A549 (cell line): ENCODE data around the gene ARSD. TPM values are rescaled to one million over a fixed set of nuclear protein-coding genes. Genes with fewer than 3 reads are reported as not detected.
A peak's percentile ranks its signal among the peaks of the same experiment; 100 is the strongest.

Experiments used
- ATAC-seq, 2 experiments: fragments of 200-7000 bp in 1 of 2; fragments of >200 bp in 1 of 2; cut with Nextera tagmentation in 1 of 2; cut with Tn5 transposase in 1 of 2; 3 replicates each; pipeline versions ENCODE4 v1.8.0 to v1.9.1; 2018 to 2020; ENCODE audit warnings: mild to moderate bottlenecking in 1 of 2, moderate library complexity in 1 of 2
- CTCF ChIA-PET: fragments of 300-600 bp; sonication (Branson Sonifier 250); formaldehyde crosslinking; extraction: SDS; loops from one replicate; lab custom pipeline; 2021; ENCODE audit warnings: antibody characterized with exemption, inconsistent platforms; lab: Yijun Ruan, JAX
- POLR2A ChIA-PET: fragments of 350-600 bp; formaldehyde crosslinking; extraction: SDS; loops from one replicate; lab custom pipeline; 2021; ENCODE audit warnings: antibody characterized with exemption, inconsistent platforms; lab: Yijun Ruan, JAX
- DNase-seq, 2 experiments: peaks; one replicate each; pipeline versions ENCODE4 v3.0.0 to v3.0.0-alpha.2; 2011 to 2016; ENCODE audit warnings: low read depth in 1 of 2, low spot score in 1 of 2
- FAIRE-seq: peaks from 2 replicates; lab custom pipeline; 2011; peaks lifted over from hg19 to GRCh38; lab: Jason Lieb, UNC
- H3K27ac ChIP-seq, 2 experiments: fragments of >200 bp; sonication (Bioruptor Twin); formaldehyde crosslinking; 3 replicates each; pipeline ENCODE4 v1.5.1; 2016 to 2017
- H3K4me1 ChIP-seq: fragments of >200 bp; sonication (Bioruptor Twin); formaldehyde crosslinking; 3 replicates; pipeline ENCODE4 v1.6.1; 2016
- H3K4me2 ChIP-seq: fragments of >200 bp; sonication (Bioruptor Twin); formaldehyde crosslinking; 3 replicates; pipeline ENCODE4 v1.6.1; 2016
- H3K4me3 ChIP-seq: fragments of >200 bp; sonication (Bioruptor Twin); formaldehyde crosslinking; 3 replicates; pipeline ENCODE4 v1.5.1; 2016
- H3K9me3 ChIP-seq: fragments of >200 bp; sonication (Bioruptor Twin); formaldehyde crosslinking; 3 replicates; pipeline ENCODE4 v1.6.1; 2016
- CBX8 ChIP-seq: fragments of 200-600 bp; sonication (generic); IDR thresholded peaks from 2 replicates; pipeline ENCODE4 v1.6.1; 2016
- CEBPB ChIP-seq, 2 experiments: fragments of >200 bp in 1 of 2; sonication (Bioruptor Twin) in 1 of 2; formaldehyde crosslinking in 1 of 2; IDR thresholded peaks; 2 replicates each; pipeline ENCODE4 v1.6.1; 2012 to 2016
- CHD2 ChIP-seq: fragments of 150-350 bp; IDR thresholded peaks from 2 replicates; pipeline ENCODE4 v1.6.1; 2014; ENCODE audit warnings: low read length; ENCODE audit not compliant: partially characterized antibody
- CTCF ChIP-seq: fragments of >200 bp; sonication (Bioruptor Twin); formaldehyde crosslinking; IDR thresholded peaks from 3 replicates; pipeline ENCODE4 v1.5.1; 2016
- EHMT2 ChIP-seq: fragments of 200-600 bp; sonication (generic); IDR thresholded peaks from 2 replicates; pipeline ENCODE4 v1.6.1; 2016; ENCODE audit warnings: antibody characterized with exemption, low read depth, mild to moderate bottlenecking, moderate library complexity
- ELK1 ChIP-seq: fragments of 150-350 bp; IDR thresholded peaks from 2 replicates; pipeline ENCODE4 v1.6.1; 2014; ENCODE audit warnings: low read depth, mild to moderate bottlenecking, low read length
- FOSB ChIP-seq: fragments of 250-450 bp; sonication (Bioruptor Pico); IDR thresholded peaks from 2 replicates; pipeline ENCODE4 v1.5.0; 2020; ENCODE audit warnings: mild to moderate bottlenecking, moderate library complexity
- HEYL ChIP-seq: fragments of 250-450 bp; sonication (Bioruptor Pico); IDR thresholded peaks from 2 replicates; pipeline ENCODE4 v1.8.0; 2021; ENCODE audit warnings: mild to moderate bottlenecking, moderate library complexity
- HMGXB4 ChIP-seq: fragments of 250-450 bp; sonication (Bioruptor Pico); IDR thresholded peaks from 2 replicates; pipeline ENCODE4 v1.5.0; 2021; ENCODE audit warnings: mild to moderate bottlenecking, moderate library complexity, borderline replicate concordance
- JUN ChIP-seq, 2 experiments: fragments of >200 bp; sonication (Bioruptor Twin); formaldehyde crosslinking; IDR thresholded peaks; 2 replicates in 1 of 2; 3 replicates in 1 of 2; pipeline ENCODE4 v1.6.1; 2016 to 2017
- MAFK ChIP-seq: fragments of 450-650 bp; IDR thresholded peaks from 2 replicates; pipeline ENCODE4 v1.6.1; 2014; ENCODE audit not compliant: partially characterized antibody
- MAX ChIP-seq: IDR thresholded peaks from 2 replicates; pipeline ENCODE4 v1.6.1; 2012
- MYC ChIP-seq: IDR thresholded peaks from 2 replicates; pipeline ENCODE4 v1.6.1; 2012; ENCODE audit warnings: mild to moderate bottlenecking, inconsistent platforms, low read length, improper control_type of control experiment, borderline replicate concordance
- NFE2L2 ChIP-seq: fragments of 150-350 bp; conservative IDR thresholded peaks from 2 replicates; pipeline ENCODE4 v1.6.1; 2014; ENCODE audit warnings: low read length
- NR3C1 ChIP-seq: fragments of >200 bp; sonication (Bioruptor Twin); formaldehyde crosslinking; IDR thresholded peaks from 3 replicates; pipeline ENCODE4 v1.6.1; 2017
- POLR2A ChIP-seq: IDR thresholded peaks from 2 replicates; pipeline ENCODE4 v1.6.1; 2012; ENCODE audit warnings: mild to moderate bottlenecking, low read length
- POLR2AphosphoS2 ChIP-seq: conservative IDR thresholded peaks from 2 replicates; pipeline ENCODE4 v1.6.1; 2012; ENCODE audit warnings: low read length, improper control_type of control experiment, inconsistent platforms
- SREBF2 ChIP-seq: fragments of 450-650 bp; IDR thresholded peaks from 2 replicates; pipeline ENCODE4 v1.6.1; 2014; ENCODE audit warnings: mild to moderate bottlenecking, moderate library complexity
- TFCP2L1 ChIP-seq: fragments of 250-450 bp; sonication (Bioruptor Pico); IDR thresholded peaks from 2 replicates; pipeline ENCODE4 v1.5.0; 2021; ENCODE audit warnings: mild to moderate bottlenecking
- USF2 ChIP-seq: fragments of 450-650 bp; IDR thresholded peaks from 2 replicates; pipeline ENCODE4 v1.6.1; 2014; ENCODE audit warnings: antibody characterized with exemption
- WGBS: methylation state at CpG from one replicate; pipeline ENCODE4 v1.1.6; 2017; ENCODE audit errors: missing lambda C conversion rate; 5-methylcytosine and 5-hydroxymethylcytosine counted together
- polyA plus RNA-seq, 4 experiments: library from polyadenylated mRNA; depleted of rRNA in 3 of 4; stranded (reverse); fragments of >200 nt; fragmentation: RNase III in 1 of 4; extraction: RNeasy Plus Mini Kit Qiagen cat#74134 plus additional on column Dnase treatment in 1 of 4; gene quantifications; 2 replicates in 3 of 4; 3 replicates in 1 of 4; pipeline ENCODE4 v1.2.3, GENCODE V29; 2011 to 2017

ARSD gene
- polyA plus RNA-seq, 2 of the 4 experiments (the other 2 are of a cell fraction), result 9.9 to 17.4 TPM

- Histone ChIP-seq H3K4me1 (no peaks in the 10 kb centered on the region), H3K4me2 (no peak overlapping the region), H3K27ac (no peak overlapping the region), H3K4me3 (no peak overlapping the region), H3K9me3 (no peaks in the 10 kb centered on the region)
- CTCF ChIA-PET, result no interaction called here
- no peak for DNase-seq
- 62% methylated on average over 9 of the region's 9 CpGs for WGBS
- no peak for FAIRE-seq
- TF ChIP-seq MYC (no peak), JUN (IDR thresholded peaks at IDR 0.05) (no peak), CBX8 (no peak)
- no peak for ATAC-seq
- POLR2A ChIA-PET, result no interaction called here
Observed at GRCh38 chrX:2862404-2862803, 66.7 kb downstream of the ARSD start.

- CTCF ChIA-PET, result no interaction called here
- ATAC-seq, result no peak
- Histone ChIP-seq H3K27ac (no peak overlapping the region), H3K9me3 (no peaks in the 10 kb centered on the region), H3K4me2 (no peak overlapping the region)
- POLR2A ChIA-PET, result no interaction called here
- no peak for TF ChIP-seq ELK1
- no peak for TF ChIP-seq NFE2L2
- TF ChIP-seq, all 56 proteins: peak for 0
- Histone ChIP-seq H3K4me1 (no peaks in the 10 kb centered on the region), H3K4me3 (no peak overlapping the region)
- peak; percentile 77 for FAIRE-seq
- no peak for DNase-seq
- 88% methylated on average over 1 of the region's 1 CpG for WGBS
Observed at GRCh38 chrX:2859197-2859797, 69.8 kb downstream of the ARSD start.

- Histone ChIP-seq H3K4me3 (no peak overlapping the region), H3K4me1 (no peaks in the 10 kb centered on the region), H3K27ac (no peak overlapping the region), H3K4me2 (no peak overlapping the region), H3K9me3 (no peaks in the 10 kb centered on the region)
- no peak for TF ChIP-seq HEYL (CRISPR knock-in tag)
- no peak for TF ChIP-seq POLR2A
- no peak for TF ChIP-seq USF2
- no peak for TF ChIP-seq CTCF
- no peak for TF ChIP-seq TFCP2L1 (CRISPR knock-in tag)
- TF ChIP-seq NR3C1, result no peak
- TF ChIP-seq SREBF2, result no peak
- no peak for TF ChIP-seq POLR2AphosphoS2
- TF ChIP-seq CHD2, result no peak
- TF ChIP-seq CEBPB (IDR thresholded peaks at IDR 0.05), result no peak
- TF ChIP-seq FOSB (CRISPR knock-in tag), result no peak
- no peak for TF ChIP-seq MAFK
- TF ChIP-seq HMGXB4, result no peak
- no peak for TF ChIP-seq EHMT2
- TF ChIP-seq MAX, result no peak
- DNase-seq, result no peak
- no peak for FAIRE-seq
- ChIA-PET CTCF (interaction anchor here (0.9 kb wide), 1 partner anchor 9 kb away, joined by 3 read pairs; no protein-coding TSS in a partner anchor), POLR2A (no interaction called here)
- no peak for ATAC-seq
- WGBS, result 57% methylated on average over 3 of the region's 3 CpGs
Observed at GRCh38 chrX:2857566-2857965, 71.6 kb downstream of the ARSD start.
